HG03354 (cell line): Measurements from ENCODE around the gene SLC22A5.
A peak's percentile ranks its signal among the peaks of the same experiment; 100 is the strongest.

Experiments used
- ATAC-seq: cut with Tn5 transposase; IDR thresholded peaks from one replicate; pipeline ENCODE4 v1.9.1; 2021; ENCODE audit warnings: mild to moderate bottlenecking; ENCODE audit not compliant: unreplicated experiment, poor library complexity, severe bottlenecking

SLC22A5 gene

GRCh38 chr5:132363431-132364112, 5.9 kb upstream of the SLC22A5 start:
- ATAC-seq: no peak

GRCh38 chr5:132364319-132364718, 5.2 kb upstream of the SLC22A5 start:
- no peak for ATAC-seq

- no peak for ATAC-seq
Observed at GRCh38 chr5:132365213-132365612, 4.3 kb upstream of the SLC22A5 start.

- no peak for ATAC-seq
Observed at GRCh38 chr5:132368186-132368585, 1.3 kb upstream of the SLC22A5 start.

- ATAC-seq: peak; percentile 14
Observed at GRCh38 chr5:132369007-132369473, 470 bp upstream of the SLC22A5 start.

- no peak for ATAC-seq
Observed at GRCh38 chr5:132370181-132370970, 866 bp downstream of the SLC22A5 start.

GRCh38 chr5:132370971-132371602, 1.6 kb downstream of the SLC22A5 start:
- no peak for ATAC-seq

- ATAC-seq: no peak
Observed at GRCh38 chr5:132371603-132371994, 2.1 kb downstream of the SLC22A5 start.

GRCh38 chr5:132372127-132372526, 2.6 kb downstream of the SLC22A5 start:
- ATAC-seq: no peak

- no peak for ATAC-seq
Observed at GRCh38 chr5:132372542-132372941, 3.0 kb downstream of the SLC22A5 start.

- no peak for ATAC-seq
Observed at GRCh38 chr5:132375957-132376356, 6.4 kb downstream of the SLC22A5 start.

GRCh38 chr5:132376694-132377641, 7.5 kb downstream of the SLC22A5 start:
- no peak for ATAC-seq

- ATAC-seq: no peak
Observed at GRCh38 chr5:132377738-132378137, 8.2 kb downstream of the SLC22A5 start.

GRCh38 chr5:132378580-132378979, 9.1 kb downstream of the SLC22A5 start:
- no peak for ATAC-seq

- ATAC-seq: no peak
Observed at GRCh38 chr5:132380047-132380446, 10.5 kb downstream of the SLC22A5 start.

- no peak for ATAC-seq
Observed at GRCh38 chr5:132380741-132381140, 11.2 kb downstream of the SLC22A5 start.

GRCh38 chr5:132381614-132382013, 12.1 kb downstream of the SLC22A5 start:
- no peak for ATAC-seq

GRCh38 chr5:132383261-132383660, 13.8 kb downstream of the SLC22A5 start:
- ATAC-seq: no peak

GRCh38 chr5:132383984-132384383, 14.5 kb downstream of the SLC22A5 start:
- no peak for ATAC-seq
